Loucy (cell line): ENCODE data around the gene ANKRD63.

Experiments
- H2AFZ ChIP-seq: fragments of 200-600 bp; sonication (generic); 2 replicates; pipeline ENCODE4 v1.6.0; 2016; ENCODE audit warnings: antibody characterized with exemption, mild to moderate bottlenecking, low read length, moderate library complexity
- H3F3A ChIP-seq: fragments of 200-600 bp; 2 replicates; pipeline ENCODE4 v1.6.0; 2016; ENCODE audit warnings: antibody characterized with exemption, low read depth, mild to moderate bottlenecking
- H3K27me3 ChIP-seq: fragments of 200-600 bp; sonication (generic); 2 replicates; pipeline ENCODE4 v1.6.1; 2014; ENCODE audit warnings: low read length, mild to moderate bottlenecking; ENCODE audit not compliant: insufficient read depth, poor library complexity, severe bottlenecking
- H3K36me3 ChIP-seq: fragments of 200-600 bp; sonication (generic); 2 replicates; pipeline ENCODE4 v1.6.1; 2016; ENCODE audit warnings: low read length; ENCODE audit not compliant: insufficient read depth
- H3K4me1 ChIP-seq: fragments of 200-600 bp; sonication (generic); 2 replicates; pipeline ENCODE4 v1.5.1; 2014; ENCODE audit warnings: low read length, mild to moderate bottlenecking; ENCODE audit not compliant: insufficient read depth, poor library complexity, severe bottlenecking
- H3K4me2 ChIP-seq: fragments of 200-600 bp; sonication (generic); 2 replicates; pipeline ENCODE4 v1.6.0; 2014; ENCODE audit warnings: antibody characterized with exemption, low read length, low read depth, mild to moderate bottlenecking; ENCODE audit not compliant: poor library complexity, severe bottlenecking
- H3K4me3 ChIP-seq: fragments of 200-600 bp; sonication (generic); 2 replicates; pipeline ENCODE4 v1.5.1; 2014; ENCODE audit warnings: low read length, mild to moderate bottlenecking, mixed read lengths; ENCODE audit not compliant: poor library complexity, severe bottlenecking
- H3K79me2 ChIP-seq: fragments of 200-600 bp; sonication (generic); 2 replicates; pipeline ENCODE4 v1.6.1; 2014; ENCODE audit warnings: low read length; ENCODE audit not compliant: insufficient read depth
- H3K9ac ChIP-seq: fragments of 200-600 bp; sonication (generic); 2 replicates; pipeline ENCODE4 v1.6.0; 2014; ENCODE audit warnings: mild to moderate bottlenecking, low read depth, low read length, moderate library complexity; ENCODE audit not compliant: poor library complexity, severe bottlenecking
- H3K9me2 ChIP-seq: fragments of 200-600 bp; sonication (generic); replicated peaks from 2 replicates; pipeline ENCODE4 v1.6.1; 2016; ENCODE audit warnings: low read depth, low read length, mixed read lengths
- H3K9me3 ChIP-seq: fragments of 200-600 bp; sonication (generic); 2 replicates; pipeline ENCODE4 v1.6.1; 2014; ENCODE audit warnings: mild to moderate bottlenecking, antibody characterized with exemption, low read length, low read depth; ENCODE audit not compliant: insufficient read depth
- H4K20me1 ChIP-seq: fragments of 200-600 bp; sonication (generic); 2 replicates; pipeline ENCODE4 v1.6.0; 2014; ENCODE audit warnings: antibody characterized with exemption, low read length, mild to moderate bottlenecking; ENCODE audit not compliant: insufficient read depth, poor library complexity, severe bottlenecking
- CTCF ChIP-seq: fragments of 200-600 bp; sonication (generic); conservative IDR thresholded peaks from 2 replicates; pipeline ENCODE4 v1.5.1; 2014; ENCODE audit warnings: mild to moderate bottlenecking, antibody characterized with exemption, low read length
- EZH2phosphoT487 ChIP-seq: fragments of 200-600 bp; IDR thresholded peaks from 2 replicates; pipeline ENCODE4 v1.6.1; 2018; ENCODE audit warnings: antibody characterized with exemption, mild to moderate bottlenecking, moderate library complexity, borderline replicate concordance

Gene ANKRD63

GRCh38 chr15:40323239-40323952 lies 40.5 kb upstream of the ANKRD63 start, which contains the start of gene INAFM2:
Gene INAFM2, plus strand, starts transcription at chr15:40323692. Its CDS starts 364 bp downstream, at chr15:40324056.
- Histone ChIP-seq H3K4me1 (peaks cover 37% of the 10 kb centered on the region), H3K27me3 (no peaks in the 10 kb centered on the region), H3F3A (0 out of 2 replicates have a peak, but pooled peaks cover 1% of the 10 kb centered on the region), H3K4me2 (peak within 1 kb of the TSS; percentile 84), H3K9me2 (no peaks in the 10 kb centered on the region), H3K79me2 (peaks cover 46% of the 10 kb centered on the region), H3K9ac (peak within 1 kb of the TSS; percentile 82), H3K36me3 (no peaks in the 10 kb centered on the region), H4K20me1 (peaks cover 13% of the 10 kb centered on the region), H3K4me3 (peak within 1 kb of the TSS; percentile 81), H3K9me3 (no peaks in the 10 kb centered on the region), H2AFZ (no peak within 1 kb of the TSS; the same call in 1 of the 2 replicates)
- TF ChIP-seq EZH2phosphoT487 (no peak), CTCF (peak; percentile 47)

GRCh38 chr15:40322531-40323238 lies 39.8 kb upstream of the ANKRD63 start:
- TF ChIP-seq CTCF (no peak), EZH2phosphoT487 (no peak)
- Histone ChIP-seq H3K36me3 (no peaks in the 10 kb centered on the region), H3K4me2 (peak overlapping the region; percentile 79), H3K4me1 (peaks cover 30% of the 10 kb centered on the region), H3K9me3 (no peaks in the 10 kb centered on the region), H3K27me3 (no peaks in the 10 kb centered on the region), H4K20me1 (peaks cover 13% of the 10 kb centered on the region), H3K4me3 (peak overlapping the region; percentile 60), H3K9ac (peak overlapping the region; percentile 12), H2AFZ (no peak overlapping the region), H3K79me2 (peaks cover 39% of the 10 kb centered on the region), H3K9me2 (no peaks in the 10 kb centered on the region), H3F3A (no peaks in the 10 kb centered on the region)

DNA sequence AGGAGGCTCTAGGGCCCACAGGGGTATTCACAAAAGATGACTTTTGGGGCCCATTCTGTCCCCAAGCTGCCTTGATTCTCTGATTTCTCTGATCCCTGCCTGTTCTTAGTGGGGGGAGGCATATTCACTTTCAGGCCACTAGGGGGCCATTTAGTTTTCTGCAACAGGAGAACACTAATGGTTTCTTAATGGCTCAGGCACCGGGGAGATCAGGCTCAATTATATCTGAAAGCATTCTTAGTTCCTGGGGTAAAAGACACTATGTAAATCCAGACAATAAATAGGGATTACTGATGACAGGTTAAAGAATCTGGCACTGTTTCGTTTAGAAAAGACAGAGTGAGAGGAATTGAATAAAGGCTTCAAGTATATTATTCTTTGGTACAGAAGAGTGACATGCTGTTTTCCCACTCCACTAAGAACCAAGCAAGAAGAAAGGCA lies 38.1 kb upstream of the ANKRD63 start:
- H3F3A ChIP-seq: no peaks in the 10 kb centered on the region

More for the DNA sequence above, 38.1 kb upstream of the ANKRD63 start:
- Histone ChIP-seq H4K20me1 (peaks cover 13% of the 10 kb centered on the region), H3K36me3 (no peaks in the 10 kb centered on the region), H3K27me3 (no peaks in the 10 kb centered on the region), H3K4me3 (no peak overlapping the region), H3K9me3 (no peaks in the 10 kb centered on the region), H3K4me2 (no peak overlapping the region), H3K4me1 (peaks cover 13% of the 10 kb centered on the region), H3K79me2 (peaks cover 22% of the 10 kb centered on the region), H3K9ac (no peak overlapping the region), H3K9me2 (no peaks in the 10 kb centered on the region), H2AFZ (no peak overlapping the region)
- no peak for TF ChIP-seq EZH2phosphoT487
- TF ChIP-seq CTCF: peak; percentile 93
